ENCODE data around the gene LTBP3.

- TF ChIP-seq CTCF (IDR thresholded peaks at IDR 0.05): no peak
- TF ChIP-seq POLR2A (IDR thresholded peaks at IDR 0.05): no peak
Measured at GRCh38 chr11:65560555-65561418, 2.6 kb upstream of the LTBP3 start.
